NCI-H1048 (cell line): ENCODE data around the gene LAMP1.
"Not testable (repeated sequence)": the region's sequence is repeated elsewhere in the genome, so short reads cannot be mapped to it uniquely, and the experiment has no call there.

Experiments used
- DNase-seq: peaks from one replicate; lab custom pipeline; 2025; lab: John Stamatoyannopoulos, UW

The LAMP1 gene

GRCh38 chr13:113327766-113328471, 30.9 kb downstream of the LAMP1 start:
- DNase-seq = no peak

- DNase-seq = no peak
Observed at GRCh38 chr13:113328851-113329250, 31.8 kb downstream of the LAMP1 start.

GRCh38 chr13:113329656-113330312, 32.7 kb downstream of the LAMP1 start:
- no peak for DNase-seq

- no peak for DNase-seq
Observed at GRCh38 chr13:113332615-113333014, 35.6 kb downstream of the LAMP1 start.

GRCh38 chr13:113333076-113333475, 36.0 kb downstream of the LAMP1 start:
- no peak for DNase-seq

- DNase-seq = no peak
Observed at GRCh38 chr13:113337556-113337955, 40.5 kb downstream of the LAMP1 start.

- DNase-seq = no peak
Observed at GRCh38 chr13:113337976-113338375, 40.9 kb downstream of the LAMP1 start.

- DNase-seq = no peak
Observed at GRCh38 chr13:113338451-113338850, 41.4 kb downstream of the LAMP1 start.

- DNase-seq = no peak
Observed at GRCh38 chr13:113342820-113343691, 46.0 kb downstream of the LAMP1 start.

GRCh38 chr13:113343692-113343968, 46.6 kb downstream of the LAMP1 start:
- DNase-seq = no peak

GRCh38 chr13:113345486-113345885, 48.4 kb downstream of the LAMP1 start:
- no peak for DNase-seq

GRCh38 chr13:113347736-113348225, 50.7 kb downstream of the LAMP1 start:
- DNase-seq = not testable (repeated sequence)

- DNase-seq = no peak
Observed at GRCh38 chr13:113348591-113348990, 51.6 kb downstream of the LAMP1 start.

GRCh38 chr13:113349050-113349449, 52.0 kb downstream of the LAMP1 start:
- DNase-seq = no peak

GRCh38 chr13:113349491-113349890, 52.5 kb downstream of the LAMP1 start:
- DNase-seq = no peak

- no peak for DNase-seq
Observed at GRCh38 chr13:113350065-113350937, 53.3 kb downstream of the LAMP1 start.

- DNase-seq = no peak
Observed at GRCh38 chr13:113350938-113351335, 53.9 kb downstream of the LAMP1 start.

GRCh38 chr13:113351514-113352026, 54.5 kb downstream of the LAMP1 start:
- no peak for DNase-seq

- DNase-seq = no peak
Observed at GRCh38 chr13:113353254-113353653, 56.2 kb downstream of the LAMP1 start.

- DNase-seq = no peak
Observed at GRCh38 chr13:113354831-113355610, 58.0 kb downstream of the LAMP1 start.

GRCh38 chr13:113355621-113356020, 58.6 kb downstream of the LAMP1 start:
- DNase-seq = no peak
